Smooth muscle cell of the brain vasculature (primary cell): Measurements from ENCODE around the gene APBB1IP.
"Not testable (repeated sequence)": the region's sequence is repeated elsewhere in the genome, so short reads cannot be mapped to it uniquely, and the experiment has no call there.

Experiments used
- DNase-seq: peaks from one replicate; pipeline ENCODE4 v3.0.0-alpha.2; 2012; ENCODE audit warnings: low read depth, low spot score

The APBB1IP gene

GRCh38 chr10:26441491-26442214 lies 3.5 kb downstream of the APBB1IP start:
- no peak for DNase-seq

DNA sequence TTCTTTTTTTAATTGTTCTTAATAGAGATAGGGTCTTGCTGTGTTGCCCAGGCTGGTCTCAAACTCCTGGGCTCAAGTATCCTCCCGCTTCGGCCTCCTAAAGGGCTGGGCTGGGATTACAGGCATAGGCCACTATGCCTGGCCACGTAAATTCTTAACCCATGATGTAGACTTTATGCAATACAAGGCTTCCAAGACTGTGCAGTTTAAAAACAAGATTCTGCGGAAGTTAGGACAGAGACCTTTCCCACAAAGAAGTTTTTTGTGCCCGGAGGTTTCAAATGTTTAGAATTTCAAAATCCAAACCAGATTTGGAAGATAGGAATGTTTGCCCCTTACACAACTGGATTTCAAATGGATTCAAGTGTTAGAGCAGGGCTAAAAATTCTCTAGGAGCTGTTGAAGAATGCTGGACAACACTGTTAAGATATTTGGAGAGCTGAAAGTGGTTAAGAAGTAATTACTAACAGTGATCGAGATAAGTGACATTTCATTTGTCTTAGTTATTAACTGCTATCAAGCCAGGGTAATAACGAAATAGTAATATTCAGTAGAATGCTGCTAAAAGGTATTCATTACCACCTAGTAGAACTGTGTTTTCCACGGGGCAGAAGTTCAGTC lies 7.4 kb downstream of the APBB1IP start:
- DNase-seq = no peak

DNA sequence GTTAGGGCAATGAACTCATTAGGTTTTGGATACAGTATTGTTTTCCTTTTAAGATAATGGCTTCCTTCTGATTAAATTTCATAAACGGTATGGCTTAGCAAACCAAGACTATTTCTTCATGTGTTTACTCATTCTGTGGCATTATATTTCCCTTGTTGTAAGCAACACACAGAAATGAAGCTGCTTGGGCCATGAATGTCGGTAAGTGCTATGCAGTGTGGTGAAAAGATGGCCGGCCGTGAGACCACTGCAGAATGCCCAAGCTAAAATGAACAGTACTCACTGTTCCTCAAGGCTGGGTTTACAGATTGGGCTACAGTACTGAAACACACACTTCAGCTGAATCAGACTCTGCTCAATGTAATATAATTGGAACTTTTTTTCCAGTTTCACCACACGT lies 8.1 kb downstream of the APBB1IP start:
- DNase-seq = no peak

DNA sequence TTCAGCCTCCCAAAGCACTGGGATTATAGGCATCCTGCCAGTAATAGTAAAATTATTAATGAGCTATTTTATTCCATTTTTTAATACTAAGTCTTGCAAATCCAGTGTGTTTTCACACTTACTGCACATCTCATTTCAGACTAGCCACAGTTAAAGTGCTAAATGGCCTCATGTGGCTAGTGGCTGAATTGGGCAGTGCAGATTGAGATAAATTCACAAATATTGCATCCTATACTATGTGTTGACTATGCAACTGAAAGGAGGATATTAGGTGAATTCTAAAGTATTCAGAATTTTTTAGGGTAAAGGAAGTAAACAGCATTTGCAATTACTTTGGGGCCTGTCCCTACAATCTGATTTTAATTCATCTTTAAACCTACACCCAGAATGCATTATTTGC lies 10.2 kb downstream of the APBB1IP start:
- DNase-seq = no peak

GRCh38 chr10:26448706-26449435 lies 10.7 kb downstream of the APBB1IP start:
- DNase-seq = no peak

GRCh38 chr10:26449726-26450125 lies 11.6 kb downstream of the APBB1IP start:
- DNase-seq = no peak

DNA sequence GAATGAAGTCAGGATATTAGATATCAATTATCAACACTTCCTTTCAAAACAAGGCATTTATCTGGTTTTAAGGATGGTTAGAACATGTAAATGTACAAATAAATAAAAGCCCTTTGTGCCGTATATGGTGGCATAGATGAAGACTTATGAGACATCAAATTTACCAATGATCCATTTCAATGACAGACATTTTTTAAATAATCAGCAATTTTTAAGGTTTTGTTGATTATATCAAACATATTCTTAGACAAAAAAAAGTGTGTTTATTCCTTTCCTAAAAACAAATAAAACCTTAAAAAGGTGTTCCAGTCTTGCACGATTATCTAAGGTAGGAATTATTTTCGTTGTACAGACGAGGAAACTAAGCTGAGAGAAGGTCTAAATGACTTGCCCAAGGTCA lies 13.8 kb downstream of the APBB1IP start:
- DNase-seq = no peak

DNA sequence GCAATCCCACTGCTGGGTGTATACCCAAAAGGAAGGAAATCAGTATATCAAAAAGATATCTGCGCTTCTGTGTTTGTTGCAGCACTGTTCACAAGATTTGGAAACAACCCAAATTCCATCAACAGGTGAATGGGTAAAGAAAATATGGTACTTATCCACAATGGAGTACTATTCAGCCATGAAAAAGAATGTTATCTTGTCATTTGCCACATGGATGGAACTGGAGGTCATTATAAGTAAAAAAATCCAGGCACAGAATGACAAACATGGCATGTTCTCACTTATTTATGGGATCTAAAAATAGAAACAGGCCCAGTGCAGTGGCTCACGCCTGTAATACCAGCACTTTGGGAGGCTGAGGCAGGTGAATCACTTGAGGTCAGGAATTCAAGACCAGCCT lies 15.7 kb downstream of the APBB1IP start:
- DNase-seq = no peak

DNA sequence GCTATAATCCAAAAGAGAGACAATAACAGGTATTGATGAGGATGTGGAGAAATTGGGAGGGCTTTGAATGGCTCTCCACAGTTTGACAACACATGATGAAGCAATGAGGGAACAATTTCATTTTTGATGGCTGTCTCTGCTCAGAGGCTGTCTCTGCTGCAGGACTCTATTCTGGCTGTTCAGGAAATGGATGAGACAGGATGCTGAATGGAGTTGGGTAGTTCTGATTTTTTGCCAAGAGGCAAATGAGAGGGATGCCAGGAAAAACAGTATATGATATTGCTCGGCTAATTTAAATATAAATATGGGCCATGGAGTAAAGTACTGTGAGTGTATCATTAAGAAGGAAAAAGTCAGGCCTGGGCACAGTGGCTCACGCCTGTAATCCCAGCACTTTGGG lies 16.8 kb downstream of the APBB1IP start:
- no peak for DNase-seq

DNA sequence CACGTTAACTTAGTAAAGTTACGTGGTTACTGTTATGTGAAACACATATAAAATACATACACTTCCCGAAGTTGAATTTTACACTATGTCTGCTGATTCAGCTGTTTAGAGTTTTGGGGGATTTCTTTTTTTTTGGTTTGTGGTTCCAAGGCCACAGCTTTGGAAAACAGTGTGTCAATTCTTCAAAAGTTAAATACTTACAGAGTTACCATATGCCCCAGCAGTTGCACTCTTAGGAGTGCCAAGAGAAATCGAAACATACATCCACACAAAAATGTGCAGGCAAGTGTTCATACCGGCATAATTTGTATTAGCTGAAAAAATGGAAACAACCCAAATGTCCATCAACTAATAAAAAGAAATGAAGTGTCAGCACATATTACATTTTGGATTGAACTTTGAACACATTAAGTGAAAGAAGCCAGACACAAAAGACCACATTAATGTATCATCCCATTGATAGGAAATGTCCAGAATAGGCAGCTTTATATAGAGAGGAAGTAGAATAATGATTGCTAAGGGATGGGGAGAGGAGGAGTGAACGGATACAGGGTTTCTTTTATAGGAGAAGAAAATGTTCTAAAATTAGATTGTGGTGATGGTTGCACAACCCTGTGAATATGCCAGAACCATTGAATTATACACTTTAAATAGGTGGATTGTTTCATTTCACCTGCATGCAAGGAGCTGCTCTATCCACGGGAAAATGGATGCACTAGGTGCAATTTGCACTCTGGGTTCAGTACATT lies 17.6 kb downstream of the APBB1IP start:
- no peak for DNase-seq

- no peak for DNase-seq
These were observed 18.9 kb downstream of the APBB1IP start for GRCh38 chr10:26457088-26457487.

- DNase-seq = no peak
These were observed 22.6 kb downstream of the APBB1IP start for GRCh38 chr10:26460736-26461135.

DNA sequence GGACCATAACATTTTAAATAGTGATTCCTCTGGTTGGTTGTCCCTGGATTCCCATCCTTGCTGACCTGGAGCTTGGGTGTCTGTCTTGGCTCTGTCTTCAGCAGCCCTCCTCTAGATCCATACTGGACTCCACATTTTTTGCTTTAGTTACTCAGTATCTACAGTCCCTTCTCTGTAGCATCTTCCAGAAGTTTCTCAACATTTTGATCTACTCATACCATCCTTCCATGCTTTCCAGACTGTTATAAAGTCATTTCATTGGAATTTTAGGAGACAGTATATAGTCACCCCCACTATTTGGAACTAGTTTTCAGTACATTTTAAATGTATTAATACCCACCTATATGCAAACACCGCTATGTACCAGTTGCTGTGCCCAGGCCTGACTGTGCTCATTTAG lies 25.8 kb downstream of the APBB1IP start:
- DNase-seq = no peak

GRCh38 chr10:26464632-26465280 lies 26.6 kb downstream of the APBB1IP start:
- no peak for DNase-seq

DNA sequence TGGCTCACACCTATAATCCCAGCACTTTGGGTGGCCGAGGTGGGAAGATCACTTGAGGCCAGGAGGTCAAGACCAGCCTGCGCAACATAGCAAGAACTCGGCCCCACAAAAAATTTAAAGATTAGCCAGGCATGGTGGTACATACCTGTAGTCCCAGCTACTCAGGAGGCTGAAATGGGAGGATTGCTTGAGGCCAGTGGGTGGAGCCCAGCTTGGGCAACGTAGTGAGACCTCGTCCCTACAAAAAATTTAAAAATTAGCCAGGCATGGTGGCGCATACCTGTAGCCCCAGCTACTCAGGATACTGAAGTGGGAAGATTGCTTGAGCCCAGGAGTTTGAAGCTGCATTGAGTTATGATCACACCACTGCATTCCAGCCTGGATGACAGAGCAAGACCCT lies 28.4 kb downstream of the APBB1IP start:
- not testable (repeated sequence) for DNase-seq

DNA sequence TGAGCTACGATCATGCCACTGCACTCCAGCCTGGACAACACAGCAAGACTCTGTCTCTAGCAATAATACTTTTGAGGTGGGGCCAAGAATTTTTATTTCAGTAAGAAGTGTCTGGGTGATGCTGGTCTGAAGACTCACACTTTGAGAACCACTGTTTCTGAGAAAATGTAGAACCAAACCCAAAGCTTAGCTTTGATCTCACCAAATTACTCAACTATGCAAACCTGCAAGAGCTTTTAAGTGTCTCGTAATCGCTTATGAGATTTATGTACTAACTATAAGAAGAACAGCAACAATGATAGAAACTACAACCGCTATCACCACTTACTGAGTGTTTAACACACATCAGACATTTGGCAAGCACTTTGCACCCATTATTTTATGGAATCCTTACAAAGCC lies 29.5 kb downstream of the APBB1IP start:
- no peak for DNase-seq

DNA sequence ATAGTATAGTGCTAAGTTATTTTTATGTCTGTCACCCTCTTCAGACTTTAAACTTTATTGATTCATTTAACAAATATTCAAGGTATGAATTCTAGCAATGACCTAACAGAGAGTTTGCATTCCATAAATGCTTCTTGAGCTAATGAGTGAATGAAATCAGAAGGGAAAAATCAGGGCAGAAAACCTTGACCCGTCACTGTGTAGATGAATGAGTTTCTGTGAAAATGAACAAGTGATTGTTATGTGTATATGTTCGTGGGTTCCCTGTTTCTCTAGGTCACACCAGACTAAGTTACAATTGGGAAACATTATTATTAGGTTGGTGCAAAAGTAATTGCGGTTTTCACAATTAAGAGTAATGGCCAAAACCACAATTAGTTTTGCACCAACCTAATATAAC lies 30.1 kb downstream of the APBB1IP start:
- DNase-seq = no peak

DNA sequence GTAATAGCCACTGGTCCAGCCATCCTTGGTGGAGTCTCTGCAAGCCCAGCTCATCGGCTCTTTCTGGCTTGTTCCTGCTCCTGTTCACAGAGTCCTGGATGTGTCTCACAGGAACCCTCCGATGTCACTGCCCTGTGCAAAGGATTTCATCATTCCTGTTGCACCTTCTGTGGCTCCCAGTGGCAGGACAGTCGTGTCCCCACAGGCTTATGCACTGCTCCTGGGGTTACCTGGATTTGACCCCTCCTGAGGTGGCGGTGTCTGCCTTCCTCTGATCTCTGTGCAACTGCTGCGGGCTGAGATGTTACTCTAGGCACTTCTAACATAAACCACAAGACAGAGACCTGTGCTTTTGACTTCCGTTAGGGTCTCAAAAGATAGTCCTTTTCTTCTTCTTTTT lies 30.6 kb downstream of the APBB1IP start:
- no peak for DNase-seq

DNA sequence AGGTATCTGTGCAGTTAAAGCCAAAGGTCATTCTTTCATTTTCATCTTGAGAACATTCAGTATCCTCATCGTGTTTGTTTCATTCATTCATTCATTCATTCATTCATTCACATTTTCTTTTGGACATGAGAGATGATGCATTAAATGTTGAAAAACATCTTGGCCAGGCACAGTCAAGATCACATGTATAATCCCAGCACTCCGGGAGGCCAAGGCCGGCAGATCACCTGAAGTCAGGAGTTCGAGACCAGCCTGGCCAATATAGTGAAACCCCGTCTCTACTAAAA lies 34.3 kb downstream of the APBB1IP start:
- DNase-seq = no peak

GRCh38 chr10:26474026-26474425 lies 35.9 kb downstream of the APBB1IP start:
- no peak for DNase-seq

DNA sequence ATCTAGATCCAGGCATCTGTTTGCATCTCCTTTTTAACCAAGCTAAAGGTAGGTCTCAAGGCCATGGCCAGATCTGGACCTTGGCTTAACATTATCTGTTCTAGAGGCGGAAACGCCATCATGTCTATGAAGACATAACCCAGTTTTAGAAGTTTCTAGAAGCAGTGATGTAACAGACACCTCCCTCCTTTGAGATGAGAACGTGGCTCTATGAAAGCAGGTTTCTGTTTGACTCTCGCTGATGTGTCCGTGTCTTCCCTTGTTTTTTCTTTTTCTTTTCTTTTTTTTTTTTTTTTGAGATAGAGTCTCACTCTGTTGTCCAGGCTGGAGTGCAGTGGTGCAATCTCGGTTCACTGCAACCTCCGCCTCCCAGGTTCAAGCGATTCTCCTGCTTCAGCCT lies 36.7 kb downstream of the APBB1IP start:
- DNase-seq = not testable (repeated sequence)

DNA sequence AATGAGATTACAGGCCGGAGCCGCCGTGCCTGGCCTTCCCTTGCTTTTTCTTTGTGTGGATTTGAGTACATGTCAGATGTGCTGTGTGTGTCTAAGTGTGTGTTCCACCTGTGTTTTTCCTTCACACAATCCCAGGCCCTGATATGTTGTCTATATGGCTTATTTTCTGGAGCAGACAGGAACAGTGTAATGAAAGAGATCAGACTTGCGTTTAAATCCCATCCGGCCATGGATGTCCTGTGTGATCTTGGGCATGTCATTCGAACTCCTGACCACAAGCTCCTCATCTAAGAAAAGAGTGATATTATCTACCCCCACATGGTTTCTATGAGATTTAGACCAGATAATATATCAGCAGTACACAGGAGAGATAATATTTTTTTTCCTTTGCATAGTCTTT lies 37.2 kb downstream of the APBB1IP start:
- DNase-seq = no peak
